ENCODE data around the gene ITIH2.
A peak's percentile ranks its signal among the peaks of the same experiment; 100 is the strongest.

Gene ITIH2

GRCh38 chr10:7756360-7756992 is 53.4 kb downstream of the ITIH2 start:
- H3K4me1 ChIP-seq (ENCODE audit: control insufficient read depth in 1 of 2, insufficient read depth in 2 of 2, low read length in 2 of 2), result no peaks in the 10 kb centered on the region
- H3K9ac ChIP-seq (ENCODE audit: low read length), result peak overlapping the region; percentile 43
- no peak overlapping the region for H2BK12ac ChIP-seq (ENCODE audit: low read length)
- no peak overlapping the region for H2AK5ac ChIP-seq (ENCODE audit: low read length)
- H4K12ac ChIP-seq (ENCODE audit: low read depth, low read length), result no peak overlapping the region
- no peaks in the 10 kb centered on the region for H3K9me3 ChIP-seq (ENCODE audit: insufficient read depth, low read depth, low read length)
- no peak overlapping the region for H3K23ac ChIP-seq (ENCODE audit: low read length)
- WGBS (ENCODE audit: extremely low coverage, insufficient coverage, insufficient read length), result no CpG with 5 or more reads among the region's 7 CpGs
- DNase-seq, result peak; percentile 34 to 49
- H3K27me3 ChIP-seq (ENCODE audit: insufficient read depth, low read length), result no peaks in the 10 kb centered on the region
- no peak overlapping the region for H3K18ac ChIP-seq (ENCODE audit: low read length)
- peaks cover 14 to 28% of the 10 kb centered on the region in 2 experiments for H3K36me3 ChIP-seq (ENCODE audit: control insufficient read depth in 1 of 2, insufficient read depth in 2 of 2, low read length in 2 of 2)
- no peak overlapping the region for H3K27ac ChIP-seq (ENCODE audit: low read depth, low read length)
- H3K4ac ChIP-seq (ENCODE audit: low read depth, low read length), result no peak overlapping the region
- H3K14ac ChIP-seq (ENCODE audit: low read length), result no peak overlapping the region
- no peak overlapping the region for H2BK120ac ChIP-seq (ENCODE audit: insufficient read depth, low read length, poor library complexity)
- no peaks in the 10 kb centered on the region for H3K79me1 ChIP-seq (ENCODE audit: low read length)
- no peak overlapping the region for H2AFZ ChIP-seq (ENCODE audit: insufficient read depth, low read length, poor library complexity)
- H3K79me2 ChIP-seq (ENCODE audit: control insufficient read depth, insufficient read depth, low read length, poor library complexity), result no peaks in the 10 kb centered on the region
- H3K4me3 ChIP-seq (ENCODE audit: low read depth, low read length), result peak overlapping the region; percentile 23
- H2BK5ac ChIP-seq (ENCODE audit: low read depth, low read length, poor library complexity), result no peak overlapping the region
- no peak overlapping the region for H4K91ac ChIP-seq (ENCODE audit: low read depth, low read length)
- no peak overlapping the region for H4K8ac ChIP-seq (ENCODE audit: low read depth, low read length)
- H3K4me2 ChIP-seq (ENCODE audit: low read length), result no peak overlapping the region

- no peak overlapping the region for H2BK120ac ChIP-seq (ENCODE audit: insufficient read depth, low read length, poor library complexity)
- H3K14ac ChIP-seq (ENCODE audit: low read length), result no peak overlapping the region
- H3K27ac ChIP-seq (ENCODE audit: low read depth, low read length), result no peak overlapping the region
- no peak overlapping the region for H3K9ac ChIP-seq (ENCODE audit: low read length)
- DNase-seq, result peak; percentile 12 to 55
- no peak overlapping the region for H4K8ac ChIP-seq (ENCODE audit: low read depth, low read length)
- no peak overlapping the region for H3K4ac ChIP-seq (ENCODE audit: low read depth, low read length)
- no peak overlapping the region for H3K4me3 ChIP-seq (ENCODE audit: low read depth, low read length)
- no peaks in the 10 kb centered on the region for H3K9me3 ChIP-seq (ENCODE audit: insufficient read depth, low read depth, low read length)
- H2BK5ac ChIP-seq (ENCODE audit: low read depth, low read length, poor library complexity), result no peak overlapping the region
- no peak overlapping the region for H2AK5ac ChIP-seq (ENCODE audit: low read length)
- no peak overlapping the region for H4K91ac ChIP-seq (ENCODE audit: low read depth, low read length)
- no peaks in the 10 kb centered on the region for H3K27me3 ChIP-seq (ENCODE audit: insufficient read depth, low read length)
- no peak overlapping the region for H3K18ac ChIP-seq (ENCODE audit: low read length)
- no peaks in the 10 kb centered on the region for H3K4me1 ChIP-seq (ENCODE audit: control insufficient read depth in 1 of 2, insufficient read depth in 2 of 2, low read length in 2 of 2)
- H4K12ac ChIP-seq (ENCODE audit: low read depth, low read length), result no peak overlapping the region
- H2AFZ ChIP-seq (ENCODE audit: insufficient read depth, low read length, poor library complexity), result no peak overlapping the region
- H3K79me2 ChIP-seq (ENCODE audit: control insufficient read depth, insufficient read depth, low read length, poor library complexity), result no peaks in the 10 kb centered on the region
- WGBS (ENCODE audit: extremely low coverage, insufficient coverage, insufficient read length), result no CpG with 5 or more reads among the region's 5 CpGs
- H3K23ac ChIP-seq (ENCODE audit: low read length), result no peak overlapping the region
- no peaks in the 10 kb centered on the region for H3K79me1 ChIP-seq (ENCODE audit: low read length)
- peaks cover 26 to 28% of the 10 kb centered on the region in 2 experiments for H3K36me3 ChIP-seq (ENCODE audit: control insufficient read depth in 1 of 2, insufficient read depth in 2 of 2, low read length in 2 of 2)
- H3K4me2 ChIP-seq (ENCODE audit: low read length), result no peak overlapping the region
- no peak overlapping the region for H2BK12ac ChIP-seq (ENCODE audit: low read length)
Measured at GRCh38 chr10:7763929-7764328, 60.8 kb downstream of the ITIH2 start.

- H3K4ac ChIP-seq (ENCODE audit: low read depth, low read length), result no peak overlapping the region
- H3K4me1 ChIP-seq (ENCODE audit: control insufficient read depth in 1 of 2, insufficient read depth in 2 of 2, low read length in 2 of 2), result no peaks in the 10 kb centered on the region
- no peaks in the 10 kb centered on the region for H3K79me2 ChIP-seq (ENCODE audit: control insufficient read depth, insufficient read depth, low read length, poor library complexity)
- no peak overlapping the region for H3K9ac ChIP-seq (ENCODE audit: low read length)
- H2AK5ac ChIP-seq (ENCODE audit: low read length), result no peak overlapping the region
- DNase-seq, result no peak
- no peaks in the 10 kb centered on the region for H3K27me3 ChIP-seq (ENCODE audit: insufficient read depth, low read length)
- H3K27ac ChIP-seq (ENCODE audit: low read depth, low read length), result no peak overlapping the region
- no peaks in the 10 kb centered on the region for H3K79me1 ChIP-seq (ENCODE audit: low read length)
- H3K14ac ChIP-seq (ENCODE audit: low read length), result no peak overlapping the region
- H2BK12ac ChIP-seq (ENCODE audit: low read length), result no peak overlapping the region
- no peak overlapping the region for H2BK5ac ChIP-seq (ENCODE audit: low read depth, low read length, poor library complexity)
- H3K4me3 ChIP-seq (ENCODE audit: low read depth, low read length), result no peak overlapping the region
- H3K9me3 ChIP-seq (ENCODE audit: insufficient read depth, low read depth, low read length), result no peaks in the 10 kb centered on the region
- no peak overlapping the region for H2AFZ ChIP-seq (ENCODE audit: insufficient read depth, low read length, poor library complexity)
- peaks cover 31 to 33% of the 10 kb centered on the region in 2 experiments for H3K36me3 ChIP-seq (ENCODE audit: control insufficient read depth in 1 of 2, insufficient read depth in 2 of 2, low read length in 2 of 2)
- H3K18ac ChIP-seq (ENCODE audit: low read length), result no peak overlapping the region
- no peak overlapping the region for H4K91ac ChIP-seq (ENCODE audit: low read depth, low read length)
- no CpG with 5 or more reads among the region's 3 CpGs for WGBS (ENCODE audit: extremely low coverage, insufficient coverage, insufficient read length)
- H3K4me2 ChIP-seq (ENCODE audit: low read length), result no peak overlapping the region
- no peak overlapping the region for H4K12ac ChIP-seq (ENCODE audit: low read depth, low read length)
- no peak overlapping the region for H4K8ac ChIP-seq (ENCODE audit: low read depth, low read length)
- no peak overlapping the region for H3K23ac ChIP-seq (ENCODE audit: low read length)
- no peak overlapping the region for H2BK120ac ChIP-seq (ENCODE audit: insufficient read depth, low read length, poor library complexity)
Measured at GRCh38 chr10:7766241-7766640, 63.1 kb downstream of the ITIH2 start.

- Histone ChIP-seq H3K18ac (ENCODE audit: low read length) (no peak overlapping the region), H3K14ac (ENCODE audit: low read length) (no peak overlapping the region), H4K91ac (ENCODE audit: low read depth, low read length) (no peak overlapping the region), H2AK5ac (ENCODE audit: low read length) (no peak overlapping the region), H3K79me2 (ENCODE audit: control insufficient read depth, insufficient read depth, low read length, poor library complexity) (no peaks in the 10 kb centered on the region), H3K4me1 (ENCODE audit: control insufficient read depth in 1 of 2, insufficient read depth in 2 of 2, low read length in 2 of 2) (no peaks in the 10 kb centered on the region), H4K8ac (ENCODE audit: low read depth, low read length) (no peak overlapping the region), H3K79me1 (ENCODE audit: low read length) (no peaks in the 10 kb centered on the region), H2BK5ac (ENCODE audit: low read depth, low read length, poor library complexity) (no peak overlapping the region), H4K12ac (ENCODE audit: low read depth, low read length) (no peak overlapping the region), H2AFZ (ENCODE audit: insufficient read depth, low read length, poor library complexity) (no peak overlapping the region), H3K9ac (ENCODE audit: low read length) (no peak overlapping the region), H3K27ac (ENCODE audit: low read depth, low read length) (no peak overlapping the region), H3K4me3 (ENCODE audit: low read depth, low read length) (no peak overlapping the region), H3K9me3 (ENCODE audit: insufficient read depth, low read depth, low read length) (no peaks in the 10 kb centered on the region), H3K4me2 (ENCODE audit: low read length) (no peak overlapping the region), H3K27me3 (ENCODE audit: insufficient read depth, low read length) (no peaks in the 10 kb centered on the region), H3K23ac (ENCODE audit: low read length) (no peak overlapping the region), H2BK120ac (ENCODE audit: insufficient read depth, low read length, poor library complexity) (no peak overlapping the region), H3K4ac (ENCODE audit: low read depth, low read length) (no peak overlapping the region), H3K36me3 (ENCODE audit: control insufficient read depth in 1 of 2, insufficient read depth in 2 of 2, low read length in 2 of 2) (peaks cover 31% of the 10 kb centered on the region in 2 experiments), H2BK12ac (ENCODE audit: low read length) (no peak overlapping the region)
- WGBS (ENCODE audit: extremely low coverage, insufficient coverage, insufficient read length), result no CpG with 5 or more reads among the region's 10 CpGs
- no peak for DNase-seq
Measured at GRCh38 chr10:7767209-7767608, 64.1 kb downstream of the ITIH2 start.
